ENCODE measurements around the gene SHISAL2A.

SHISAL2A gene

GRCh38 chr1:52662645-52663313, 29.8 kb downstream of the SHISAL2A start:
- Mint-ChIP-seq H3K9me3 (no peaks in the 10 kb centered on the region), H3K36me3 (peaks cover 13% of the 10 kb centered on the region), H3K4me1 (peaks cover 16% of the 10 kb centered on the region), H3K4me3 (no peak overlapping the region), H3K27ac (peak overlapping the region; percentile 27)
- no peak for ATAC-seq
- no peak for DNase-seq (ENCODE audit: low spot score in 2 of 2)

DNA sequence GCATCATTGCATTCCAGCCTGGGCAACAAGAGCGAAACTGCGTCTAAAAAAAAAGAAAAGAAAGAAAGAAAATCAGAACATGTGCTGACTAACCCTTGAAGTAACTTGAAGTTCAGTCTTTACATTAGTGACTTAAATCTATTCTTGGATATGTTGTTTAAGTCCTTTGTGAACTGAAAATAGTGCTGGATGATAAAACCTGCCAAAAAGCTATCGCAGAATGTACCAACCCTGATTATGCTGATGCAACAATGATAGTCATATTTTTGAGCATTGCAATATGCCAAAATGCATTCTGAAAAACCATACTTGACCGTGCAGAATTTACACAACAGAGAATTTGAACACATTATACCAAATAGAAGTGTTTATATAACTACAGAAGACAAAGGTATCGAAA, 30.7 kb downstream of the SHISAL2A start:
- Mint-ChIP-seq H3K4me1 (peaks cover 12% of the 10 kb centered on the region), H3K4me3 (no peak overlapping the region), H3K27ac (peak overlapping the region; percentile 27), H3K9me3 (no peaks in the 10 kb centered on the region), H3K36me3 (peaks cover 12% of the 10 kb centered on the region)
- DNase-seq (ENCODE audit: low spot score in 2 of 2) (no peak), ATAC-seq (no peak)

GRCh38 chr1:52665006-52665941, 32.3 kb downstream of the SHISAL2A start:
- peaks cover 12% of the 10 kb centered on the region for H3K36me3 Mint-ChIP-seq
- H3K4me1 Mint-ChIP-seq = no peaks in the 10 kb centered on the region
- H3K27ac Mint-ChIP-seq = peak overlapping the region; percentile 62
- no peaks in the 10 kb centered on the region for H3K9me3 Mint-ChIP-seq
- no peak overlapping the region for H3K4me3 Mint-ChIP-seq
- ATAC-seq (no peak), DNase-seq (ENCODE audit: low spot score in 2 of 2) (no peak)

GRCh38 chr1:52667290-52667689, 34.3 kb downstream of the SHISAL2A start:
- no peaks in the 10 kb centered on the region for H3K4me1 Mint-ChIP-seq
- H3K4me3 Mint-ChIP-seq = no peak overlapping the region
- H3K9me3 Mint-ChIP-seq = no peaks in the 10 kb centered on the region
- H3K36me3 Mint-ChIP-seq = peaks cover 12% of the 10 kb centered on the region
- DNase-seq (ENCODE audit: low spot score in 2 of 2) = no peak
- peak overlapping the region; percentile 10 for H3K27ac Mint-ChIP-seq
- ATAC-seq = no peak

DNA sequence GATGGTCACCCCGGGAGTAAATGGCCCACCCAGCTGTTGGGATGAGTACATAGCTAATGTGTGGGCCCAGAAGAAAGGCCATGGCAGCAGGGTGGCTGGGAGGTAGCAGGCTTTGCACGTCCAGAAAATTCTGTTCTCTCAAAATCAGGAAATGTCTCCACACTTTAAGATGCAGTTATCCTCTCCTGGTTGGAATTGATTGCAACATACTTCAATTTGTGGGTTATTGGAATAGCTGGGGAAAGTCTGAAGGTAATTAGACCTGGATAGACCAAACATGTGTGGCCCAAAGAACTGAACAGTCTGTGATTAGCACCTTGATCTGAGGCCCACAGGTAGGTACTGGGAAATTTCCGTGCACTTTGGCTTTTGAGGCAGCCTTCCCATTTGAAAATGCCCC, 35.0 kb downstream of the SHISAL2A start:
- Mint-ChIP-seq H3K36me3 (peaks cover 12% of the 10 kb centered on the region), H3K4me3 (no peak overlapping the region), H3K4me1 (no peaks in the 10 kb centered on the region), H3K9me3 (no peaks in the 10 kb centered on the region), H3K27ac (peak overlapping the region; percentile 10)
- no peak for ATAC-seq
- DNase-seq (ENCODE audit: low spot score in 2 of 2) = no peak

- no peak for ATAC-seq
- Mint-ChIP-seq H3K36me3 (peaks cover 12% of the 10 kb centered on the region), H3K27ac (no peak overlapping the region), H3K9me3 (no peaks in the 10 kb centered on the region), H3K4me3 (no peak overlapping the region), H3K4me1 (no peaks in the 10 kb centered on the region)
- no peak for DNase-seq (ENCODE audit: low spot score in 2 of 2)
Observed at GRCh38 chr1:52668711-52669110, 35.7 kb downstream of the SHISAL2A start.

GRCh38 chr1:52669696-52670095, 36.7 kb downstream of the SHISAL2A start:
- no peak for DNase-seq (ENCODE audit: low spot score in 2 of 2)
- no peaks in the 10 kb centered on the region for H3K9me3 Mint-ChIP-seq
- peaks cover 12% of the 10 kb centered on the region for H3K36me3 Mint-ChIP-seq
- no peak overlapping the region for H3K4me3 Mint-ChIP-seq
- H3K27ac Mint-ChIP-seq = no peak overlapping the region
- no peak for ATAC-seq
- H3K4me1 Mint-ChIP-seq = peaks cover 4% of the 10 kb centered on the region

- ATAC-seq (no peak), DNase-seq (ENCODE audit: low spot score in 2 of 2) (no peak)
- H3K4me1 Mint-ChIP-seq = peaks cover 9% of the 10 kb centered on the region
- peaks cover 12% of the 10 kb centered on the region for H3K36me3 Mint-ChIP-seq
- no peaks in the 10 kb centered on the region for H3K9me3 Mint-ChIP-seq
- no peak overlapping the region for H3K27ac Mint-ChIP-seq
- no peak overlapping the region for H3K4me3 Mint-ChIP-seq
Observed at GRCh38 chr1:52670604-52671003, 37.6 kb downstream of the SHISAL2A start.

- peaks cover 9% of the 10 kb centered on the region for H3K4me1 Mint-ChIP-seq
- no peak overlapping the region for H3K4me3 Mint-ChIP-seq
- ATAC-seq (no peak), DNase-seq (ENCODE audit: low spot score in 2 of 2) (no peak)
- H3K36me3 Mint-ChIP-seq = peaks cover 12% of the 10 kb centered on the region
- H3K9me3 Mint-ChIP-seq = no peaks in the 10 kb centered on the region
- H3K27ac Mint-ChIP-seq = no peak overlapping the region
Observed at GRCh38 chr1:52672946-52673345, 40.0 kb downstream of the SHISAL2A start.

DNA sequence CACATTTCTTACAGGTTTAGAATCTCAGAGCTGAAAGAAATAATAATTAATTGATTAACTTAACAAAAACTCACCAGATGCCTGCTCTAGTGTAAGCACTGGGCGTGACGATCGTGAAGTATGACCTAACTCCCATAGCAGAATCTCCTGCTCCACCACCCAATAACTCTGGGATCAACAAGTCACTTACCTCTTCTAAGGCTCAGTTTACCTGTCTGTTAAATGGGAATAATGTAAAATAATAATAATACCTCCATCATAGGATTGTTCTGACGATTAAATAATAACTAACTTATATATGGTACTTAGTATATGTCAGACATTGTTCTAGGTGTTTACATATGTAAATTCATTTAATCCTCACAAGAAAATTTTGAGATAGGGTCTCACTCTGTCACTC, 40.5 kb downstream of the SHISAL2A start:
- DNase-seq (ENCODE audit: low spot score in 2 of 2) = no peak
- Mint-ChIP-seq H3K27ac (no peak overlapping the region), H3K4me3 (no peak overlapping the region), H3K9me3 (no peaks in the 10 kb centered on the region), H3K4me1 (peaks cover 9% of the 10 kb centered on the region), H3K36me3 (peaks cover 12% of the 10 kb centered on the region)
- ATAC-seq = no peak

DNA sequence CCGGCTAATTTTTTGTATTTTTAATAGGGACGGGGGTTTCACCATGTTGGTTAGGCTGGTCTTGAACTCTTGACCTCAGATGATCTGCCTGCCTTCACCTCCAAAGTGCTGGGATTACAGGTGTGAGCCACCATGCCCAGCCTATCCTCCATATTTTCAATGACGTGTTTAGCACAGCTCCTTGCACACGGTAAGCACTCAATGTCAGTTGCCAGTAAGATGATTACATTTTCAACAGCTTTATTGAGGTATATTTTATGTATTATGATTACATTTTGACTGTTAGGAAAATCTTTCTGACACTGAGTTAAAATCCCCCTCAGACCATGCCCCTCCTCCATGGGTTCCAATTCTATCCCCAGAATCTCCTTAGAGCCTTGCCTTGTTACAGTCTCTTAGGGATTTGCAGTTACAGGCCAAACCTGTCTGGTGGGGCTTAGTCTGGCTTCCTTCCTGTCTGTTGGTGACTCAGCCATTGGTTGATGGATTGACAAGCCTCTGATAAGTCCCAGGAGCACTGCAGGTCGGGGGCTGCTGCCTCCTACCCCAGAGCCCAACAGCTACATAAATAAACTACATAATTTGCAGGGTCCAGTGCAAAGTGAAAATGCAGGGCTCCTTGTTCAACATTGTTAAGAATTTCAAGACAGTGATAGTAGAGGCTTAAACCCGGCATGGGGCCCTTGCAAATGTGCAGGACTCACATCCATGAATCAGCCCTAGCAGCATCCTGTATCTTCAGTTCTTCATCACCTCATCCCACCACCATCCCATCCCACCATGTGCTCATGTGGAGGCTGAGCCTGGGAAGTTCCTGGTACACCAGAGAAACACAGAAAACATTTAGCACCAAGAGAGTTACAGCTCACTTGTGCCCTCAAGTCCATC, 41.8 kb downstream of the SHISAL2A start:
- peak overlapping the region; percentile 80 for H3K27ac Mint-ChIP-seq
- ATAC-seq (peak; percentile 52), DNase-seq (ENCODE audit: low spot score in 2 of 2) (no peak)
- H3K4me1 Mint-ChIP-seq = peaks cover 9% of the 10 kb centered on the region
- no peak overlapping the region for H3K4me3 Mint-ChIP-seq
- no peaks in the 10 kb centered on the region for H3K9me3 Mint-ChIP-seq
- peaks cover under 1% of the 10 kb centered on the region for H3K36me3 Mint-ChIP-seq

GRCh38 chr1:52676249-52676903, 43.4 kb downstream of the SHISAL2A start:
- Mint-ChIP-seq H3K9me3 (no peaks in the 10 kb centered on the region), H3K27ac (no peak overlapping the region), H3K4me1 (peaks cover 9% of the 10 kb centered on the region), H3K36me3 (no peaks in the 10 kb centered on the region), H3K4me3 (no peak overlapping the region)
- ATAC-seq (no peak), DNase-seq (ENCODE audit: low spot score in 2 of 2) (no peak)

DNA sequence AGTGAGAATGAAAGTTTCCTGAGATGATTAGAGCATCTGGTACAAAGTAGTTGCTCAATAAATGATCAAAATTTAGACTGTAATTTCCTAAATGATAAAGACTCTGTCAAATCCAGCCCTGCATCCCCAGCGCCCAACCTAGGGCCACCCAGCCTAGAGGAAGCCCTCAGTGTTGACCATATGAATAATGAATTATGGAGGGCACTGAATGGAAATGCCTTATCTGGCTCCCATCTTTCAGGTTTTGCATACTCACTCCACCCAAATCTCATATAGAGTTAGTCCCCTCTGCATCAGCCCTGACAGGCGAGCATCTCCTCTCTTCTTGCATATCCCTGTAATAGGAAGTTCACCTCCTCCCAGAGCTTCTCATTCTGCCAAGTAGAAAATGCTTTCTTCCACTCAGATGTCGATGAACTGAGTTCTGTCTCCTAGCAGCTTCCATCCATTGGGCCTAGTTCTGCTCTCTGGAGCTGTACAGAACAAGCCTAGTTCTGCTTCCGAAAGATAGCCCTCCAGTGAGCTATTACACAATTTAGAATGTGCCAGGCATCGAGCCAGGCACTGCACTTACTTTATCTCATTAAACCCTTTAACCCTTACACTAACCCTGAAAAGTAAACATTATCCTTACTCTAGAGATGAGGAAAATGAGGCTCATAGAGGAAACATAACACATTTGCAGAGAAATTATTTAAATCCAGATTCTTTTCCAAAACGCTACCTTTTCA, 44.3 kb downstream of the SHISAL2A start:
- no peaks in the 10 kb centered on the region for H3K9me3 Mint-ChIP-seq
- H3K4me3 Mint-ChIP-seq = no peak overlapping the region
- DNase-seq (ENCODE audit: low spot score in 2 of 2) = no peak
- H3K36me3 Mint-ChIP-seq = no peaks in the 10 kb centered on the region
- H3K4me1 Mint-ChIP-seq = peaks cover 9% of the 10 kb centered on the region
- no peak for ATAC-seq
- H3K27ac Mint-ChIP-seq = peak overlapping the region; percentile 67

DNA sequence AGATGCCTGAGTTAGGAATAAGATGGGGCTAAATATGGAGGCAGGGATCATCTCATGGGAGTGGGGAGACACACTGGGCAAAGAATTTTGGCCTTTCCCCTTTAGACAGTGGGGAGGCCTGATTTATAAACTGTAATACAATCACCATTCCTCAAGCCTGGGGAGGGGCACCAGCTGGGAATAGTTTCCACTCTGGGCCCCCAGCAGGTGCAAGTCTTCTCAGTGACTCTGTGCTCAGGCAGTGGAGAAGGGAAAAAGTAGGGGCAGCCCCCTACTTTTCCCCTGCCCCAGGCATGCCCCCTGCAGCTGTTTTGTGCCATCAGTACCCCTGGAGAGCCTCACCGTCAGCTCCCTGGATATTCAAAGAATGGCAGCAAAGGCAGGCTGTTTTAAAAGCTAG, 46.1 kb downstream of the SHISAL2A start:
- no peak overlapping the region for H3K27ac Mint-ChIP-seq
- H3K4me1 Mint-ChIP-seq = peaks cover 9% of the 10 kb centered on the region
- H3K9me3 Mint-ChIP-seq = no peaks in the 10 kb centered on the region
- DNase-seq (ENCODE audit: low spot score in 2 of 2) (no peak), ATAC-seq (no peak)
- H3K4me3 Mint-ChIP-seq = no peak overlapping the region
- H3K36me3 Mint-ChIP-seq = peaks cover 8% of the 10 kb centered on the region

Data from stimulated activated effector memory CD8-positive, alpha-beta T cell treated with anti-CD3 and anti-CD28 coated beads, Interleukin-12 subunit alpha, Interleukin-12 subunit beta, amount 100 ng/mL, for 72 hours (primary cell).